GM21717 (cell line): Measurements from ENCODE around the gene CLBA1.
"Not testable (repeated sequence)": the region's sequence is repeated elsewhere in the genome, so short reads cannot be mapped to it uniquely, and the experiment has no call there.

Source experiments
- ATAC-seq: cut with Tn5 transposase; IDR thresholded peaks from one replicate; pipeline ENCODE4 v1.9.1; 2021; ENCODE audit warnings: mild to moderate bottlenecking, moderate library complexity; ENCODE audit not compliant: unreplicated experiment

The CLBA1 gene

GRCh38 chr14:104985675-104986486 is at the start of gene CLBA1:
Gene CLBA1, plus strand, starts transcription at chr14:104985788. Its CDS starts 644 bp downstream, at chr14:104986432.
- ATAC-seq = peak; percentile 78

- ATAC-seq = no peak
Observed at GRCh38 chr14:104935955-104936354, 49.6 kb upstream of the CLBA1 start.

DNA sequence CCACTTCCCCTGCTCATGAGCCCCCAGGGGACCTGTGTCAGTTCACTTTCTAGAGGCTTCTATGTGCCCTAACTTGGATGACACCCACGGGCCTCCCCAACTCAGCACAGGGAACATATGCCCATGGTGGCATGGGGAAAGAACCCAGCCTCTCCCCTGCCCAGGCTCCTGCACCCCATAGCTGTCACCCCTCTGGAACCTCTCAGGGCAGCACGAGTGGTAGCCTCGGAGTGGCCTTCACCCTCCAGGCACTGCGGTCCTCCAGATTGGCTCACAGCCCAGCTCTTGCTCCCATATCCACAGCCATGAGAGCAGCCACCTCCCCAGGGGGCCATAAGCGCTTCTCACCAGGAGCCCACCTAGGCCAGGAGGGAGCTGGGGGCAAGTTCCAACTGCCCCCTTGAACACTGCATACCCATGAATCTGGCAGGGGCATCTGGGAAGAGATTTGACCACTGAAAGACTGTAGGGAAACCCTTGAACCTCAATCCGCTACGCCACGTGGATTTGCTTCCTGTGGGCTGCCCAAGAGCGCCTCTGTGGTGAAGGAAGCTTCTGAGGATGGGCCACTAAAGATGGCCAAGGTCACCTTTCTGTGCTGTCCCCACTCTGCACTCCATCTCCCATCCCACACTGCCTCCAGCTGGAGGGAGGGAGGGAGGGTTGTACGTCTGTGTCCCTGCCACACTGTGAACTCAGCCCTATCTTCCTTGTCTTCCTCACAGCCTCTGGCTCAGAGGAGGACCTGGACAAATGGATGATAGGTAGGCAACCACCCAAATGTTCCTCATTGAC is 49.0 kb upstream of the CLBA1 start:
- ATAC-seq = no peak

DNA sequence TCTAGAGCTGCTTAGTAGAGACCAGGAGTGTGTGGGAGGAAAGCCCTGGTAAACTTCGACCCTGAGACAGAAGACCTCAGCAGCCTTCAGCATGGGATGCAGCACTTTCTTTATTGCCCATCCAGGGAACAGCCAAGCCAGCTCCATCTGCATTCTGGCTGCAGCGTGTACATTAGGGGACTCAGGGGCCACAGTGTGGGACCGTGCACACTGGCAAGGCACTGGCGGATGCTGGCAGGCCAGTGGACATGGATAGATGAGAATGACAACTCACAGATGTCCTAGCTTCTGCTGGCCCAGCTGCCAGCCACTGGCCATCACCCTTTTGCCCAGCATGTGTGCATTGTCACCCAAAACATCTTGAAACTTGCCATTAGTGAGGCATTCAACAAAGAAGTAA is 48.4 kb upstream of the CLBA1 start:
- no peak for ATAC-seq

GRCh38 chr14:104937694-104938365 is 47.8 kb upstream of the CLBA1 start:
- no peak for ATAC-seq

GRCh38 chr14:104938436-104938835 is 47.2 kb upstream of the CLBA1 start:
- ATAC-seq = no peak

GRCh38 chr14:104938960-104939359 is 46.6 kb upstream of the CLBA1 start:
- ATAC-seq = no peak

DNA sequence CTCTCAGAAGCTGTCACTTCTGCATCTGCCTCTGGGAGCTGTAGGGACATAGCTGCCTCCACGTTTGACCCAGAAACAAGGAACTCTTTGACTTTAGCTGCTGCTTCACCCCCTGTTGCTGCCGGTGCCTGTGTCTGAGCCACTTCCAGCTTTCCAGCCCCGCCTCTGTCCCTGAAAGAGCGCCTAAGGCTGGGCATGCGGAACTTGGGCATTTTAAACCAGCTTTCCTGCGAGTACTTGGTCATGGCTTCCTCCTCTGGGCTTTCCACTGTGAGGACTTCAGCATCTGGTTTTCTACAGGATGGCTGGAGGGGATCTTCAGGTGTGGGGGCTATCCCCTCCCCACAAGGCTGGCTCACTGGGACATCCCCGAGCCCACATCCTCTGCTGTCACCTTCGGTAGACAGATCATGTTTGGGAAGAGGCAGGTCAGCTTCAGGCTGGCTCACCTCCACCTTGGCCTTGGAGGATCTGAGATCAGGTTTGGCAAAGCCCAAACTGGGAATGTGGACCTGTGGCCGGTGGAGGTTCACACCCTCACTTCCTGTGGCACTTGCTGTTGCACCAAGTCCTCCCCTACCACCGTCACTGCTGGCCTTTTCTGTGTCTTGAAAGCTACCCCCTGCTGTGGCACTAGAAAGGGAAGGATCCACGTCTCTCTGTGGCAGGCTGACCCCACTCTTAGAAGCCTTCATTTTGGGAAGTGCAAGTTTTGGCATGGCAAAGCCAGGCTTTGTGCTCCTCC is 45.8 kb upstream of the CLBA1 start:
- ATAC-seq = no peak

DNA sequence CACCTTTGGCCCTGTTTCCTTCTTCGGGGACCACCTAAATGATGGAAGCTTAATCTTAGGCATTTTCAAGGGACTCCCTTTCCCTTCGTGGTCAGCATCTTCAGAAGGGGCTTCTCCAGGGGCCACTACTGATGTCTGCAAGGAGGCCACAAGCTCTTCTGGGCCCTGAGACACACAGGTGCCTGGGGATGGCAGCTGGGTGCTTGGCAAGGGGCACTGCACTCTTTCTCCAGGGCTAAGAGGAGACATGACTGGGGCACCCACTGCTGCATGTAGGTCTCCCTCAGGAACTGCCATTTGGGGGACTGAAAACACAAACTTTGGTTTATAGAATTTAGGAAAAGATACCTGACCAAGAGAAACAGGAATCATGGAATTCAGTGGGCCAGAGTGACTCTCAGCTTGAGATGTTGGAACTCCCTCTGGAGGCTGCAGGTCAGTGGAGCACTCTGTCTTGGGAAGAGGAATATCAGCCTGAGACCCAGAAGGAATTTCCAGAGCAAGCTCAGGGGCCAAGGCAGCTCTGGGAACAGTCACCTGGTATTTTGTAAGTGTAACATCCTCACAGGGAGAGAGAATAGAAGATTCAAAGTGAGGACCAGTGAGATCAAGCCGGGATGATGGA is 45.0 kb upstream of the CLBA1 start:
- no peak for ATAC-seq

GRCh38 chr14:104941508-104942365 is 43.9 kb upstream of the CLBA1 start:
- no peak for ATAC-seq

GRCh38 chr14:104942586-104942985 is 43.0 kb upstream of the CLBA1 start:
- ATAC-seq = no peak

- not testable (repeated sequence) for ATAC-seq
Observed at GRCh38 chr14:104943216-104944015, 42.2 kb upstream of the CLBA1 start.

DNA sequence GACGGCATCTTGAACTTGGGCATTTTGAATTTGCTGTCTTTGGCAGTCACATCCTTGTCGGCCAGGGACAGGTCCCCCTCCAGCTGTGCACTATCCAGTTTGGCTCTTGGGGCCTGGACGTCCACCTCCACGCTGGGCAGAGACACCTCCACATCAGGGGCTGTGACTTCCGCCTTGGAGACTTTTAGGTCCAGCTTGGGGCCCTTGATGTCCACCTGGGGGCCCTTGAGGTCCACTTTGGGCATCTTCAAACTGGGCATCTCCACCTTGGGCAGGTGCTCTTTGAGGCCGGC is 41.6 kb upstream of the CLBA1 start:
- ATAC-seq = not testable (repeated sequence)

DNA sequence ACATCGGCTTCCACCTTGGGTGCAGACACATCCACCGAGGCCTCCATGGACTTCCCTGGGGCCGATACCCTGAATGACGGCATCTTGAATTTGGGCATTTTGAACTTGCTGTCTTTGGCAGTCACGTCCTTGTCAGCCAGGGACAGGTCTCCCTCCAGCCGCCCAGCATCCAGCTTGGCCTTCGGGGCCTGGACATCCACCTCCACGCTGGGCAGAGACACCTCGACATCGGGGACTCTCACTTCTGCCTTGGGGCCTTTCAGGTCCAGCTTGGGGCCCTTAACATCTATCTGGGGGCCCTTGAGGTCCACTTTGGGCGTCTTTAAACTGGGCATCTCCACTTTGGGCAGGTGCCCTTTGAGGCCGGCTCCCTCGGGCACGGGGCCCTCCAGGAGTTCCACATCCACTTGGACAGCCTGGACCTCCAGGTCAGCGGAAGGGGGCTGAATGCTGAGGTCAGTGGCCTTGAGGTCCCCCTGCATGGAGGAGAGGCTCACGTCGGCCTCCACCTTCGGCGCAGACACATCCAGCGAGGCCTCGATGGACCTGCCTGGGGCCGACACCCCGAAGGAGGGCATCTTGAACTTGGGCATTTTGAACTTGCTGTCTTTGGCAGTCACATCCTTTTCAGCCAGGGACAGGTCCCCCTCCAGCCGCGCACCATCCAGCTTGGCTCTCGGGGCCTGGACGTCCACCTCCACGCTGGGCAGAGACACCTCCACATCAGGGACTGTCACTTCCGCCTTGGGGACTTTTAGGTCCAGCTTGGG is 41.0 kb upstream of the CLBA1 start:
- ATAC-seq = not testable (repeated sequence)

- not testable (repeated sequence) for ATAC-seq
Observed at GRCh38 chr14:104945266-104945665, 40.3 kb upstream of the CLBA1 start.

GRCh38 chr14:104945986-104946965 is 39.3 kb upstream of the CLBA1 start:
- not testable (repeated sequence) for ATAC-seq

GRCh38 chr14:104947201-104947600 is 38.4 kb upstream of the CLBA1 start:
- ATAC-seq = not testable (repeated sequence)
